SK-MEL-5 (cell line): ENCODE measurements around the gene HEATR5A. TPM values are rescaled to one million over a fixed set of nuclear protein-coding genes. Genes with fewer than 3 reads are reported as not detected.
A peak's percentile ranks its signal among the peaks of the same experiment; 100 is the strongest.
"Not testable (repeated sequence)": the region's sequence is repeated elsewhere in the genome, so short reads cannot be mapped to it uniquely, and the experiment has no call there.

Experiments
- DNase-seq: peaks from one replicate; pipeline ENCODE4 v3.0.0-alpha.2; 2016; ENCODE audit warnings: low read depth, low spot score
- in situ Hi-C: cut with HindIII; loops from 2 replicates; pipeline ENCODE4 v1.10.0; 2016; ENCODE audit warnings: low sequenced_read_pairs, high pct_unique_total_duplicates, low pct_unique_long_range_greater_than_20kb
- polyA plus RNA-seq, 2 experiments: library from polyadenylated mRNA; depleted of rRNA; stranded (reverse); fragments of >200 nt; gene quantifications; 2 replicates each; pipeline ENCODE4 v1.2.3, GENCODE V29; 2015
- total RNA-seq: library from RNA; depleted of rRNA; stranded (reverse); fragments of >200 nt; shearing (Covaris generic); gene quantifications from 2 replicates; pipeline ENCODE4 v1.2.3, GENCODE V29; 2014; rRNA removed

HEATR5A gene
- total RNA-seq: 41.7 and 48.2 TPM in 2 replicates
- polyA plus RNA-seq (2015; cell fraction: cytosol; rRNA removed): 23.4 and 33.4 TPM in 2 replicates
- 25.3 and 26.5 TPM in 2 replicates for polyA plus RNA-seq (2015; cell fraction: nucleus; rRNA removed)

- DNase-seq: peak; percentile 93
- in situ Hi-C loops: no loop called here
Observed at GRCh38 chr14:31420319-31421111, at the start of gene HEATR5A. Gene HEATR5A, minus strand, starts transcription at chr14:31420550. Its CDS starts 17,575 bp downstream, at chr14:31402975.

- in situ Hi-C loops: no loop called here
- no peak for DNase-seq
Observed at GRCh38 chr14:31466554-31466953, 46.2 kb upstream of the HEATR5A start.

- DNase-seq: no peak
- in situ Hi-C loops: no loop called here
Observed at GRCh38 chr14:31465111-31465510, 44.8 kb upstream of the HEATR5A start.

- DNase-seq, in situ Hi-C loops: not testable (repeated sequence)
Observed at GRCh38 chr14:31462450-31462849, 42.1 kb upstream of the HEATR5A start.

- no peak for DNase-seq
- in situ Hi-C loops: no loop called here
Observed at GRCh38 chr14:31461545-31461944, 41.2 kb upstream of the HEATR5A start.

GRCh38 chr14:31457665-31458659, 37.6 kb upstream of the HEATR5A start:
- DNase-seq: peak; percentile 9
- in situ Hi-C loops: no loop called here

GRCh38 chr14:31456841-31457664, 36.7 kb upstream of the HEATR5A start, which contains the start of gene DTD2:
Gene DTD2, minus strand, starts transcription at chr14:31457506. Its CDS starts 113 bp downstream, at chr14:31457393.
- in situ Hi-C loops: no loop called here
- DNase-seq: peak; percentile 93

- DNase-seq: peak; percentile 69
- in situ Hi-C loops: no loop called here
Observed at GRCh38 chr14:31449971-31450610, 29.7 kb upstream of the HEATR5A start.

- DNase-seq: no peak
- in situ Hi-C loops: no loop called here
Observed at GRCh38 chr14:31449136-31449535, 28.8 kb upstream of the HEATR5A start.

- no peak for DNase-seq
- in situ Hi-C loops: no loop called here
Observed at GRCh38 chr14:31445703-31446102, 25.4 kb upstream of the HEATR5A start.

- in situ Hi-C loops: no loop called here
- no peak for DNase-seq
Observed at GRCh38 chr14:31442284-31442683, 21.9 kb upstream of the HEATR5A start.

- DNase-seq: peak; percentile 22
- in situ Hi-C loops: no loop called here
Observed at GRCh38 chr14:31441273-31442111, 21.1 kb upstream of the HEATR5A start.

GRCh38 chr14:31440280-31440679, 19.9 kb upstream of the HEATR5A start:
- DNase-seq: no peak
- in situ Hi-C loops: no loop called here

- no peak for DNase-seq
- in situ Hi-C loops: no loop called here
Observed at GRCh38 chr14:31439561-31439960, 19.2 kb upstream of the HEATR5A start.

- DNase-seq, in situ Hi-C loops: not testable (repeated sequence)
Observed at GRCh38 chr14:31437045-31437691, 16.8 kb upstream of the HEATR5A start.

- in situ Hi-C loops: no loop called here
- DNase-seq: no peak
Observed at GRCh38 chr14:31435276-31435675, 14.9 kb upstream of the HEATR5A start.
